ENCODE results near the gene PTPRK.

Gene PTPRK

GRCh38 chr6:128114164-128114563 lies 406.2 kb downstream of the PTPRK start:
- DNase-seq = no peak

GRCh38 chr6:128112494-128112893 lies 407.9 kb downstream of the PTPRK start:
- no peak for DNase-seq

GRCh38 chr6:128111096-128111495 lies 409.3 kb downstream of the PTPRK start:
- no peak for DNase-seq

GRCh38 chr6:128107682-128108081 lies 412.7 kb downstream of the PTPRK start:
- DNase-seq = no peak

GRCh38 chr6:128099571-128100197 lies 420.7 kb downstream of the PTPRK start:
- no peak for DNase-seq

- DNase-seq = no peak
Observed at GRCh38 chr6:128098000-128098581, 422.3 kb downstream of the PTPRK start.

- DNase-seq = no peak
Observed at GRCh38 chr6:128097009-128097408, 423.4 kb downstream of the PTPRK start.

- DNase-seq = no peak
Observed at GRCh38 chr6:128095362-128095761, 425.0 kb downstream of the PTPRK start.

- no peak for DNase-seq
Observed at GRCh38 chr6:128079021-128079420, 441.4 kb downstream of the PTPRK start.

GRCh38 chr6:128078276-128078675 lies 442.1 kb downstream of the PTPRK start:
- no peak for DNase-seq

GRCh38 chr6:128076843-128077242 lies 443.6 kb downstream of the PTPRK start:
- DNase-seq = no peak

GRCh38 chr6:128074567-128074966 lies 445.8 kb downstream of the PTPRK start:
- no peak for DNase-seq

- DNase-seq = no peak
Observed at GRCh38 chr6:128073389-128073788, 447.0 kb downstream of the PTPRK start.

GRCh38 chr6:128071212-128071611 lies 449.2 kb downstream of the PTPRK start:
- no peak for DNase-seq

GRCh38 chr6:128070406-128070805 lies 450.0 kb downstream of the PTPRK start:
- no peak for DNase-seq

GRCh38 chr6:128069188-128069587 lies 451.2 kb downstream of the PTPRK start:
- DNase-seq = no peak

GRCh38 chr6:128068119-128068479 lies 452.3 kb downstream of the PTPRK start:
- no peak for DNase-seq

- DNase-seq = no peak
Observed at GRCh38 chr6:128067446-128068118, 452.8 kb downstream of the PTPRK start.

GRCh38 chr6:128065072-128065471 lies 455.3 kb downstream of the PTPRK start:
- DNase-seq = no peak

- DNase-seq = no peak
Observed at GRCh38 chr6:128064540-128064895, 455.9 kb downstream of the PTPRK start.

- no peak for DNase-seq
Observed at GRCh38 chr6:128063850-128064539, 456.4 kb downstream of the PTPRK start.

GRCh38 chr6:128062882-128063603 lies 457.4 kb downstream of the PTPRK start:
- DNase-seq = no peak

- no peak for DNase-seq
Observed at GRCh38 chr6:128057946-128058345, 462.5 kb downstream of the PTPRK start.
